Body of pancreas (tissue), 4 donors: ENCODE data around the gene FIBP. TPM values are rescaled to one million over a fixed set of nuclear protein-coding genes. Genes with fewer than 3 reads are reported as not detected.
A peak's percentile ranks its signal among the peaks of the same experiment; 100 is the strongest.
"Not testable (repeated sequence)": the region's sequence is repeated elsewhere in the genome, so short reads cannot be mapped to it uniquely, and the experiment has no call there.

ENCODE experiments used
- ATAC-seq: fragments of 150-250 bp; one replicate; pipeline ENCODE4 v1.9.1; 2016
- DNase-seq, 4 donors: peaks; one replicate each; pipeline ENCODE4 v3.0.0-alpha.2; 2019
- H3K27ac ChIP-seq, 4 donors: fragments of 200-600 bp; sonication (generic); 1 replicate in 3 of 4; 2 replicates in 1 of 4; pipeline versions ENCODE4 v1.5.1 to v1.6.1; 2016 to 2019; ENCODE audit warnings: mild to moderate bottlenecking in 1 of 4, mixed read lengths in 1 of 4, moderate library complexity in 1 of 4
- H3K27me3 ChIP-seq, 2 donors: fragments of 200-600 bp; sonication (generic); one replicate each; pipeline ENCODE4 v1.6.0; 2016; ENCODE audit warnings: mild to moderate bottlenecking in 1 of 2
- H3K36me3 ChIP-seq, 2 donors: fragments of 200-600 bp; sonication (generic); replicated peaks in 1 of 2; 2 replicates each; pipeline ENCODE4 v1.5.1; 2016; ENCODE audit warnings: low read depth in 2 of 2; ENCODE audit not compliant: insufficient read depth in 1 of 2
- H3K4me1 ChIP-seq: fragments of 200-600 bp; sonication (generic); one replicate; pipeline ENCODE4 v1.6.0; 2016
- H3K4me3 ChIP-seq, 2 donors: fragments of 200-600 bp; sonication (generic); 1 replicate in 1 of 2; 2 replicates in 1 of 2; pipeline ENCODE4 v1.5.1; 2016 to 2019
- H3K9me3 ChIP-seq, 3 donors: fragments of 200-600 bp; sonication (generic); 1 replicate in 2 of 3; 2 replicates in 1 of 3; pipeline ENCODE4 v1.5.1; 2016
- POLR2A ChIP-seq, 3 donors: fragments of 450-650 bp; IDR thresholded peaks; one replicate each; pipeline ENCODE4 v1.6.1; 2016; ENCODE audit warnings: antibody characterized with exemption in 3 of 3, mild to moderate bottlenecking in 2 of 3
- WGBS, 2 donors: methylation state at CpG; one replicate each; pipeline ENCODE4 v1.1.5; 2017; 5-methylcytosine and 5-hydroxymethylcytosine counted together
- intact Hi-C: fragments of 100-400 bp; cut with DNase I; formaldehyde crosslinking; loops from one replicate; pipeline ENCODE4 v1.15.1; 2023
- total RNA-seq, 2 donors: library from RNA; depleted of rRNA; stranded (reverse); fragments of >200 nt; gene quantifications; one replicate each; pipeline ENCODE4 v1.1.0, GENCODE V29; 2016
- TF ChIP-seq, protein P1 (sequence below), 7 experiments: fragments of 450-650 bp in 4 of 7; fragments of 200-600 bp in 3 of 7; sonication (generic) in 3 of 7; IDR thresholded peaks; one replicate each; pipeline ENCODE4 v1.5.1; 2016 to 2019; ENCODE audit warnings: antibody characterized with exemption in 7 of 7

The FIBP gene
- total RNA-seq, 2 donors from 2014 or later, result 40.2 to 49.5 TPM

DNA sequence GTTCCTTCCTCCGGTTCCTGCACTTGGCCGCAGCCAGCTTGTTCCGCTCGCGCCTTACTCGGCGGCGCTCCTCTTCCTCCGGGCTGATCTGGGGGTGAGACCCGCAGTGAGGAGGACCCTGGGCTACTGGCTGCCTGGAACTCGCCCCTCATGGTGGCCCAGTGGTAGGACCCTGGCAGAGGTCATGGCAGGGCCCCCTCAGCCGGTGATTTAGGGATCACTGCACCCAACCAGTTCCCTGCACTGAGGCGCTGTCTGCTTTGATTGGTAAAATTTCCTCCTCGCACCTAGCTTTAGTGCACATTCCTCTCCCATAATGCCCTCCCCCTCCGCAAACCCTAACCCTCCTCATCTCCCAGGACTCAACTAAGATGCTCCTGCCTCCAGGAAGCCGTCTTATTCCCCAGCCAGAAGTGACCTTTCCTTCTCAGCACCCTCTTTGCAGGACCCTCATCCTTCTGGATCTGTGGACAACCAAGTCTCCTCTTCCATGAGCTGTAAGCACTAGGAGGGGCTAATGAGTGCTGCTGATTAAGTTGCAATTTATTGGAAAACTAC is 5.8 kb upstream of the FIBP start:
- Histone ChIP-seq H3K27ac (peak overlapping the region in 2 of 4 donors; percentile 39 to 55), H3K27me3 (peaks cover 0 to 1% of the 10 kb centered on the region in 2 donors), H3K4me3 (no peak overlapping the region), H3K4me1 (peaks cover 32% of the 10 kb centered on the region), H3K36me3 (no peaks in the 10 kb centered on the region), H3K9me3 (no peaks in the 10 kb centered on the region)
- TF ChIP-seq, protein P1, sequence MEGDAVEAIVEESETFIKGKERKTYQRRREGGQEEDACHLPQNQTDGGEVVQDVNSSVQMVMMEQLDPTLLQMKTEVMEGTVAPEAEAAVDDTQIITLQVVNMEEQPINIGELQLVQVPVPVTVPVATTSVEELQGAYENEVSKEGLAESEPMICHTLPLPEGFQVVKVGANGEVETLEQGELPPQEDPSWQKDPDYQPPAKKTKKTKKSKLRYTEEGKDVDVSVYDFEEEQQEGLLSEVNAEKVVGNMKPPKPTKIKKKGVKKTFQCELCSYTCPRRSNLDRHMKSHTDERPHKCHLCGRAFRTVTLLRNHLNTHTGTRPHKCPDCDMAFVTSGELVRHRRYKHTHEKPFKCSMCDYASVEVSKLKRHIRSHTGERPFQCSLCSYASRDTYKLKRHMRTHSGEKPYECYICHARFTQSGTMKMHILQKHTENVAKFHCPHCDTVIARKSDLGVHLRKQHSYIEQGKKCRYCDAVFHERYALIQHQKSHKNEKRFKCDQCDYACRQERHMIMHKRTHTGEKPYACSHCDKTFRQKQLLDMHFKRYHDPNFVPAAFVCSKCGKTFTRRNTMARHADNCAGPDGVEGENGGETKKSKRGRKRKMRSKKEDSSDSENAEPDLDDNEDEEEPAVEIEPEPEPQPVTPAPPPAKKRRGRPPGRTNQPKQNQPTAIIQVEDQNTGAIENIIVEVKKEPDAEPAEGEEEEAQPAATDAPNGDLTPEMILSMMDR (IDR thresholded peaks at IDR 0.05), result no peak
- peak in 1 of 3 donors; percentile 18 for TF ChIP-seq POLR2A (IDR thresholded peaks at IDR 0.05)
- intact Hi-C loops, result no loop called here
- no peak for DNase-seq
- no peak for ATAC-seq
- 73 to 89% methylated on average over 7 to 16 of the region's 16 CpGs for WGBS, 2 donors

DNA sequence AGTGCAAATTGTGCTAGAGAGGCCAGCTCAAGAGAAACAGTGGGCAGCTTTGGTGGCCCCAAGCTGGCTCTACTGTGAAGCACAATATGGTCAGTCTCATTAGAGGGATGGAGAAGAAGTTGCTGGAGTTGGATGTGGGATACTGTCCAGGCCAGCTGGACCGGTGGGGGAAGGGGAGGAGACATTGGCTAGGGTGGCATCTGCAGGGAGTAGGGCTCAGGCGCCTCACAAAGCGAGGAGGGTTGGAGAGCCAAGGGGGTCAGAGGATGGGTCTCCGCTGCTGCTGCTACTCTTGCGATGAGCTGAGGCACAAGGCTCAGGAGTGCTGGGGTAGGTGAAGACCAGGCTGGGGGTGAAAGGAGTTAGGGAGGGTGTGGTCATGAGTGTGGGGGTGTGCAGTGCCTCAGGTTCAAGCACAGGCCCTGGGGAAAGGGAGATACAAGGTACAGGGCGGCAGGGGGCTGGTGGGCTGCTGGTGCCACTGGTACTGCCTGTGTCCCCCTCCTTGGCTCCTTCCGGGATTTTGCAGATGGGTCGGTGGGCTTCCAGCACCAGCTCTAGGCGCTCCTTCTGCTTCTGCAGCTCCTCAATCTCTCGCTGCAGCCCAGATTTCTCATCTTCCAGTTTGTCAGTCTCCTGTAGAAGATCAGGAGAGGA is 4.5 kb upstream of the FIBP start:
- Histone ChIP-seq H3K9me3 (no peaks in the 10 kb centered on the region), H3K4me3 (no peak overlapping the region), H3K36me3 (no peaks in the 10 kb centered on the region), H3K27ac (peak overlapping the region in 2 of 4 donors; percentile 24 to 85), H3K4me1 (peaks cover 36% of the 10 kb centered on the region), H3K27me3 (no peaks in the 10 kb centered on the region)
- intact Hi-C loops, result no loop called here
- DNase-seq (no peak), ATAC-seq (no peak)
- TF ChIP-seq, protein P1 (IDR thresholded peaks at IDR 0.05), result no peak
- 78 to 84% methylated on average over 9 to 10 of the region's 10 CpGs for WGBS, 2 donors

DNA sequence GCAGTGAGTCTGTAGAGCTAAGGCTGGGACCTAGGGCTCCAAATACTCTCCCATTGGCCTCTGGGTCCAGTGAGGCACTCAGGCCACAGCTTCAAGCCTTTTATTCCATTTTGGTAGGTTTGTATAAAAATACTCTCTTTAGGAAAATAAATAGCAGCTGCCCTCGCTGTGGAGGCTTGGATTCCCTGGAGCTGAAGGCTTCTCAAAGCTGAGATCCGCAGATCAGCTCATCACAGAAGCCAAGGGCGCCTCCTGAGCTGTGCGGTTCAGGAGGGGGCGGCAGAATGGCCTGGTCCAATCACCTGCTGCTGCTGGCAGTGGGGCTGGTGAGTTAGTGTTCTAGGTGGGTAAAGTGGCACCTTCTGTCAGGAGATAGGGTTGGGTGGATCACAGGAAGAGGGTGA is 3.9 kb upstream of the FIBP start:
- ATAC-seq, H3K27me3 ChIP-seq, H3K9me3 ChIP-seq, H3K4me3 ChIP-seq, DNase-seq, intact Hi-C loops, H3K36me3 ChIP-seq: not testable (repeated sequence)
- Histone ChIP-seq H3K27ac (peak overlapping the region in 3 of 4 donors; percentile 0 to 85 (median 24)), H3K4me1 (peaks cover 43% of the 10 kb centered on the region)
- 84% methylated on average over 5 of the region's 5 CpGs; no CpG with 5 or more reads in 1 of the 2 donors for WGBS, 2 donors

DNA sequence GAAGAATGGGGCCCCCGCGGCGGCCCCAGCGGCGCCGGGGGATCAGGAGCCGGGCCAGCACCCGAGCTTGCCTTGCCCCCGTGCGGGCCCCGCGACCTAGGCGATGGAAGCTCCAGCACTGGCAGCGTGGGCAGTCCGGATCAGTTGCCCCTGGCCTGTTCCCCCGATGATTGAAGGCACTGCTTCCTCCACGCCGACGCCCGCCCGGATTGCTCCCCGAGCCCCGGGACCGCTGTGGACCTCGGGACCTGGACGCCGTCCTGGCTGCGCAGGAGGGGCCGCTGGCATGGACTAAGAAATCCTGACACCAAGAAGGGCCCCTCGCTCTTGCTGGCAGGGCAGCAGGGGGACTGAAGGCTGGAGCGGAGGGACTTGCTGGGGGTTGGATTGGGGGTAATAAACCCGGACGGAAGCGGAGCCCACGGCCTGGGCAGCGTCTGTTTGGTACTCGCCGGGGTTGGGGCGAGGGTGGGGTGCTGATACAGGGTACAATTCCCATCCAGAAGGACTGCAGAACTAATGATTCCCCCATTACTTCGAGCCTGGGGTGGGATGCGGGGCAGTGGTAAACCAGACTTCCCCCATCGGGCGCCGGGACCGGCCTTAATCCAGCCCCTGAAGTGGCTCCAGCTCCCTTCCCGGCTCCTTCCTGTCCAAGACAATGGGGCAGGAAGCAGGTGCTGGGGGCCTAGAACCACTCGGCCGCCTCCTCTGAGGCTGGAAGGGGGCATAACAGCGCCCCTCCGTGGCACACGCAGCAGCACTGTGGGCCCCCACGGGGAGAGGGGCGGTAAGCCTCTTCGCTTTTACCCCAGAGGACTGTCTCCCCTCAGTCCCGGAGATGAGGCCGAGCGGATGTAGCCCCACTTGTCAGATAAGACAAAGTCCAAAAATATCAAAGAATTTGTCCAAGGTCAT is 3.2 kb upstream of the FIBP start:
- Histone ChIP-seq H3K4me3 (peak overlapping the region; percentile 3 to 58), H3K9me3 (no peaks in the 10 kb centered on the region), H3K36me3 (no peaks in the 10 kb centered on the region), H3K27ac (peak overlapping the region; percentile 0 to 91 (median 87)), H3K4me1 (peaks cover 46% of the 10 kb centered on the region), H3K27me3 (no peaks in the 10 kb centered on the region)
- WGBS, 2 donors, result 18 to 45% methylated on average over 13 to 55 of the region's 57 CpGs
- no peak for ATAC-seq
- no peak for DNase-seq
- TF ChIP-seq, protein P1 (IDR thresholded peaks at IDR 0.05), result no peak
- TF ChIP-seq POLR2A (IDR thresholded peaks at IDR 0.05), result peak in 2 of 3 donors; percentile 16 to 23
- intact Hi-C loops, result no loop called here
